Activated naive CD4-positive, alpha-beta T cell treated with anti-CD3 and anti-CD28 coated beads for 36 hours (primary cell): ENCODE results near the gene CHPF2. TPM values are rescaled to one million over a fixed set of nuclear protein-coding genes. Genes with fewer than 3 reads are reported as not detected.

Experiments used
- CTCF ChIA-PET: fragments of 350-600 bp; sonication (Branson Sonifier 250); formaldehyde crosslinking; loops from one replicate; lab custom pipeline; 2021; ENCODE audit warnings: antibody characterized with exemption; lab: Charles Lee
- DNase-seq: peaks from one replicate; pipeline ENCODE4 v3.0.0-alpha.2; 2020
- H3K27ac Mint-ChIP-seq: one replicate; pipeline ENCODE4 v1.8.0; 2021; ENCODE audit warnings: mild to moderate bottlenecking, mixed read lengths
- H3K27me3 Mint-ChIP-seq: one replicate; pipeline ENCODE4 v1.8.0; 2021; ENCODE audit warnings: low read depth, mixed read lengths
- H3K36me3 Mint-ChIP-seq: one replicate; pipeline ENCODE4 v1.8.0; 2021; ENCODE audit warnings: low read depth, mixed read lengths
- H3K4me1 Mint-ChIP-seq: one replicate; pipeline ENCODE4 v1.8.0; 2021; ENCODE audit warnings: low read depth, mixed read lengths
- H3K4me3 Mint-ChIP-seq: one replicate; pipeline ENCODE4 v1.8.0; 2021; ENCODE audit warnings: mild to moderate bottlenecking, moderate library complexity, mixed read lengths
- H3K9me3 Mint-ChIP-seq: one replicate; pipeline ENCODE4 v1.8.0; 2021; ENCODE audit warnings: mixed read lengths
- intact Hi-C: fragments of 100-400 bp; cut with micrococcal nuclease; formaldehyde crosslinking; loops from one replicate; pipeline ENCODE4 v1.15.1; 2023
- total RNA-seq, 2 experiments: library from RNA; stranded (reverse); gene quantifications; one replicate each; pipeline ENCODE4 v1.2.3, GENCODE V29; 2021

The CHPF2 gene
- total RNA-seq, 2 experiments from 2014 or later, result 21.0 TPM

GRCh38 chr7:151238924-151239836 lies 6.9 kb downstream of the CHPF2 start:
- Mint-ChIP-seq H3K36me3 (peaks cover 8% of the 10 kb centered on the region), H3K9me3 (no peaks in the 10 kb centered on the region), H3K4me3 (no peak overlapping the region), H3K4me1 (peaks cover 23% of the 10 kb centered on the region), H3K27ac (no peak overlapping the region), H3K27me3 (no peaks in the 10 kb centered on the region)
- intact Hi-C loops, result no loop called here
- CTCF ChIA-PET, result interaction anchor here (0.6 to 0.7 kb wide), 2 partner anchors 16 to 17 kb away, joined by 3 read pairs; no protein-coding TSS in a partner anchor
- DNase-seq, result no peak

GRCh38 chr7:151239837-151240459 lies 7.7 kb downstream of the CHPF2 start:
- H3K27me3 Mint-ChIP-seq, result no peaks in the 10 kb centered on the region
- H3K36me3 Mint-ChIP-seq, result peaks cover 8% of the 10 kb centered on the region
- H3K4me1 Mint-ChIP-seq, result peaks cover 25% of the 10 kb centered on the region
- H3K9me3 Mint-ChIP-seq, result no peaks in the 10 kb centered on the region
- no peak overlapping the region for H3K27ac Mint-ChIP-seq
- H3K4me3 Mint-ChIP-seq, result no peak overlapping the region
- CTCF ChIA-PET, result interaction anchor here (0.7 kb wide), 1 partner anchor 16 kb away, joined by 3 read pairs; no protein-coding TSS in a partner anchor
- DNase-seq, result no peak
- intact Hi-C loops, result no loop called here

- peaks cover 8% of the 10 kb centered on the region for H3K36me3 Mint-ChIP-seq
- H3K4me3 Mint-ChIP-seq, result no peak overlapping the region
- H3K4me1 Mint-ChIP-seq, result peaks cover 24% of the 10 kb centered on the region
- H3K27me3 Mint-ChIP-seq, result no peaks in the 10 kb centered on the region
- CTCF ChIA-PET, result no interaction called here
- H3K9me3 Mint-ChIP-seq, result no peaks in the 10 kb centered on the region
- H3K27ac Mint-ChIP-seq, result peak overlapping the region; percentile 39
- intact Hi-C loops, result no loop called here
- DNase-seq, result no peak
Observed at GRCh38 chr7:151240536-151240935, 8.3 kb downstream of the CHPF2 start.

- Mint-ChIP-seq H3K4me3 (no peak overlapping the region), H3K27me3 (peaks cover 4% of the 10 kb centered on the region), H3K4me1 (peaks cover 29% of the 10 kb centered on the region), H3K36me3 (peaks cover 8% of the 10 kb centered on the region), H3K27ac (no peak overlapping the region), H3K9me3 (no peaks in the 10 kb centered on the region)
- DNase-seq, result no peak
- CTCF ChIA-PET, result no interaction called here
- intact Hi-C loops, result no loop called here
Observed at GRCh38 chr7:151240942-151241754, 8.9 kb downstream of the CHPF2 start.

- DNase-seq, result no peak
- Mint-ChIP-seq H3K27me3 (peaks cover 10% of the 10 kb centered on the region), H3K36me3 (peaks cover 5% of the 10 kb centered on the region), H3K4me1 (peaks cover 28% of the 10 kb centered on the region), H3K27ac (no peak overlapping the region), H3K9me3 (no peaks in the 10 kb centered on the region), H3K4me3 (no peak overlapping the region)
- CTCF ChIA-PET, result no interaction called here
- intact Hi-C loops, result no loop called here
Observed at GRCh38 chr7:151241755-151242096, 9.4 kb downstream of the CHPF2 start.

- Mint-ChIP-seq H3K27me3 (peaks cover 15% of the 10 kb centered on the region), H3K36me3 (peaks cover 2% of the 10 kb centered on the region), H3K4me3 (no peak overlapping the region), H3K4me1 (peaks cover 29% of the 10 kb centered on the region), H3K9me3 (no peaks in the 10 kb centered on the region), H3K27ac (no peak overlapping the region)
- CTCF ChIA-PET, result interaction anchor here (1.1 to 6.2 kb wide), 11 partner anchors 8 to 120 kb away, joined by 3 to 97 read pairs (median 10); partner anchors contain the start of genes ABCF2 and CHPF2
- intact Hi-C loops, result loop anchor here (1.0 kb wide), 1 partner anchor 9 kb away; no protein-coding TSS in a partner anchor
- no peak for DNase-seq
Observed at GRCh38 chr7:151242159-151243044, 10.1 kb downstream of the CHPF2 start.

GRCh38 chr7:151243045-151243349 lies 10.7 kb downstream of the CHPF2 start:
- peaks cover 2% of the 10 kb centered on the region for H3K36me3 Mint-ChIP-seq
- no peak overlapping the region for H3K27ac Mint-ChIP-seq
- peaks cover 21% of the 10 kb centered on the region for H3K27me3 Mint-ChIP-seq
- peaks cover 34% of the 10 kb centered on the region for H3K4me1 Mint-ChIP-seq
- CTCF ChIA-PET, result interaction anchor here (1.1 to 6.2 kb wide), 12 partner anchors 9 to 120 kb away, joined by 3 to 97 read pairs (median 10); partner anchors contain the start of genes ABCF2 and CHPF2
- intact Hi-C loops, result loop anchor here (1.0 kb wide), 1 partner anchor 10 kb away; no protein-coding TSS in a partner anchor
- no peak for DNase-seq
- H3K4me3 Mint-ChIP-seq, result peak overlapping the region; percentile 46
- H3K9me3 Mint-ChIP-seq, result no peaks in the 10 kb centered on the region

GRCh38 chr7:151243408-151244195 lies 11.3 kb downstream of the CHPF2 start:
- intact Hi-C loops, result loop anchor here (1.0 to 2.0 kb wide), 8 partner anchors 10 to 923 kb away; partner anchors contain the start of gene ABCF2
- DNase-seq, result peak; percentile 60
- H3K27ac Mint-ChIP-seq, result no peak overlapping the region
- peaks cover 24% of the 10 kb centered on the region for H3K27me3 Mint-ChIP-seq
- H3K4me3 Mint-ChIP-seq, result peak overlapping the region; percentile 46
- CTCF ChIA-PET, result interaction anchor here (0.6 to 6.2 kb wide), 39 partner anchors 9 to 234 kb away, joined by 3 to 97 read pairs (median 5); partner anchors contain the start of genes ABCF2 and CHPF2
- peaks cover 39% of the 10 kb centered on the region for H3K4me1 Mint-ChIP-seq
- H3K36me3 Mint-ChIP-seq, result peaks cover 2% of the 10 kb centered on the region
- H3K9me3 Mint-ChIP-seq, result no peaks in the 10 kb centered on the region

GRCh38 chr7:151244196-151244840 lies 12.0 kb downstream of the CHPF2 start:
- peak; percentile 81 for DNase-seq
- intact Hi-C loops, result loop anchor here (1.0 to 2.0 kb wide), 7 partner anchors 17 to 924 kb away; partner anchors contain the start of gene ABCF2
- Mint-ChIP-seq H3K4me3 (peak overlapping the region; percentile 46), H3K4me1 (peaks cover 41% of the 10 kb centered on the region), H3K27ac (no peak overlapping the region), H3K36me3 (peaks cover 2% of the 10 kb centered on the region), H3K27me3 (peaks cover 26% of the 10 kb centered on the region), H3K9me3 (no peaks in the 10 kb centered on the region)
- CTCF ChIA-PET, result interaction anchor here (0.6 to 6.2 kb wide), 38 partner anchors 8 to 234 kb away, joined by 3 to 97 read pairs (median 5); partner anchors contain the start of genes ABCF2 and CHPF2

GRCh38 chr7:151244841-151245346 lies 12.6 kb downstream of the CHPF2 start:
- intact Hi-C loops, result loop anchor here (1.0 to 2.0 kb wide), 8 partner anchors 18 to 925 kb away; partner anchors contain the start of gene ABCF2
- H3K4me1 Mint-ChIP-seq, result peaks cover 45% of the 10 kb centered on the region
- H3K27me3 Mint-ChIP-seq, result peaks cover 29% of the 10 kb centered on the region
- H3K36me3 Mint-ChIP-seq, result peaks cover 2% of the 10 kb centered on the region
- H3K4me3 Mint-ChIP-seq, result peak overlapping the region; percentile 13
- CTCF ChIA-PET, result interaction anchor here (0.7 to 6.2 kb wide), 28 partner anchors 8 to 204 kb away, joined by 3 to 97 read pairs (median 5); partner anchors contain the start of genes ABCF2 and CHPF2
- H3K9me3 Mint-ChIP-seq, result no peaks in the 10 kb centered on the region
- H3K27ac Mint-ChIP-seq, result no peak overlapping the region
- DNase-seq, result no peak
